ENCODE data around the gene MBD3L2B. TPM values are rescaled to one million over a fixed set of nuclear protein-coding genes. Genes with fewer than 3 reads are reported as not detected.

Gene MBD3L2B
- not detected in 2 replicates for total RNA-seq

DNA sequence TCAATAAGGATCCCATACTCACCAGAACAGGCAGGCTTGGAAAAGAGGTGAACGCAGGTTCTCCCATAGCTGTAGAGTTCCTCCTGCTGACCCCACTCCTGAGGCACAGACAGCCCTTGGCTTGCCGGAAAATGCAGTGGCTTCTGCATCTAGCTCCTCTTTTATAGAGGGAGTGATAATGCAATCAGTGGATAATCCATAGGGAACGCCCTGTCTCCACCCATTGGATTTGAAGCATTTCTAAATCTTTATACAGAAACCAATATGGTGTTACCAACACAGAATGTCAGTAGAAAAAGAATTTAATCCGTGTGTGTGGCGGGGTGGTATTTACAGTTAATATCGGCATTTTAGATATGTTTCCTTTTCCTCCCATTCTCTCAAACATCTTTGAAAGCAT, at the start of gene MBD3L2B:
Gene MBD3L2B, minus strand, starts transcription at position 101 of the 400 bp plus-strand sequence. Its CDS starts 34 bp downstream, at position 67.

DNA sequence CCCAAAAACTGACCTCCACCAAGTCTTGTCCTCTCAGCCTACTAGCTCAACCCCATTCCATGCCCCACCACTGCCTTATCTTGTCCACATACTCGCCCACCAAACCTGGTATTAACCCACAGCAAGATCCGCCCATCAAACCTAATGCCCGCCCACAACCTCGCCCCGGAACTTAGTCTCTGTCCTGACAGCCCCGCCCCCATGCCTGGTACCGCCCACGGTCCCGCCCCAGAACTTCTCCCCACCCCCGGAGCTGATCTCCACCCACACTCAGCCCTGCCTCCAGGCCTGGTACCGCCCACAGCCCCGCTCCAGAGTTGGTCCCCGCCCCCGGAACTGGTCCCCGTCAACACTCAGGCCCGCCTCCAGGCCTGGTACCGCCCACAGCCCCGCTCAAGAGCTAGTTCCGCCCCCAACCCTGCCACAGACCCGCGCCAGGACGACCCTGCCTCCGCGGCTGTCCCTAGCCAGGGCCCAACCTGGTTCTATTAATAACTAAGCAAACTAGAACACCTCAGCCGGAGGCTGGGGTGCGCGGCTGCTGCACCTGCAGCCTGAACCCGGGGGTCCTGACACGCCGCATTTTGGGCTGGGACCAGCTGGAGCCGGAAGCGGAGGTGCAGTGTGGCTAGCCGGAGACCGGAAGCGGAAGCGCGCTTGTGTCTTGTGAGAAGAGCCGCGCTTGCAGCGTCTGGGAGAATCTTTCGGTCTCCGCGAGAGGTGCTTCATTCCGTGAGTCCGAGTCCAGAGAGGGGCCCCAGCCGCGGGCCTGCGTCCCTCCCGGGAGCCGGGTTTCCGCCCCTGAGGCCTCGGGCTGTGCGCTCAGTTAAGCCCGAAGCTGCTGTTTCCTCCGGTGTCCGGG, 48.0 kb upstream of the MBD3L2B start, which contains the start of gene ZNF557:
Gene ZNF557, plus strand, starts transcription at position 662 of the 862 bp plus-strand sequence. CDS start 5,372 bp downstream, outside the sequence.

GRCh38 chr19:7058576-7058975, 37.3 kb upstream of the MBD3L2B start, which contains the start of gene MBD3L3:
Gene MBD3L3, minus strand, starts transcription at chr19:7058676. Its CDS starts 71 bp downstream, at chr19:7058605.

DNA sequence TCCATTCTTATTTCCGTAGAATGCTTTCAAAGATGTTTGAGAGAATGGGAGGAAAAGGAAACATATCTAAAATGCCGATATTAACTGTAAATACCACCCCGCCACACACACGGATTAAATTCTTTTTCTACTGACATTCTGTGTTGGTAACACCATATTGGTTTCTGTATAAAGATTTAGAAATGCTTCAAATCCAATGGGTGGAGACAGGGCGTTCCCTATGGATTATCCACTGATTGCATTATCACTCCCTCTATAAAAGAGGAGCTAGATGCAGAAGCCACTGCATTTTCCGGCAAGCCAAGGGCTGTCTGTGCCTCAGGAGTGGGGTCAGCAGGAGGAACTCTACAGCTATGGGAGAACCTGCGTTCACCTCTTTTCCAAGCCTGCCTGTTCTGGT, 27.8 kb upstream of the MBD3L2B start, which contains the start of gene MBD3L2:
Gene MBD3L2, plus strand, starts transcription at position 301 of the 400 bp plus-strand sequence. Its CDS starts 53 bp downstream, at position 354.

GRCh38 chr19:7040079-7040478, 18.8 kb upstream of the MBD3L2B start, which contains the start of gene MBD3L4:
Gene MBD3L4, minus strand, starts transcription at chr19:7040179. Its CDS starts 35 bp downstream, at chr19:7040144.

DNA sequence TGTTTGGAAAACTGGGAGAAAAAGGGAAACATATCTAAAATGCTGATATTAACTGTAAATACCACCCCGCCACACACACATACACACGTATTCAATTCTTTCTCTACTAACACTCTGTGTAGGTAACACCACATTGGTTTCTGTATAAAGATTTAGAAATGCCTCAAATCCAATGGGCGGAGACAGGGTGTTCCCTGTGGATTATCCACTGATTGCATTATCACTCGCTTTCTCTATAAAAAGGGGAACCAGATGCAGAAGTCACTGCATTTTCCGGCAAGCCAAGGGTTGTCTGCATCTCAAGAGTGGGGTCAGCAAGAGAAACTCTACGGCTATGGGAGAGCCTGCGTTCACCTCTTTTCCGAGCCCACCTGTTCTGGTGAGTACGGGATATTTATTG, 9.0 kb upstream of the MBD3L2B start, which contains the start of gene MBD3L5:
Gene MBD3L5, plus strand, starts transcription at position 301 of the 400 bp plus-strand sequence. Its CDS starts 34 bp downstream, at position 335.

Other genes starting within 250 kb of the MBD3L2B start
- not detected in 2 replicates for gene VAV1, start 248.7 kb downstream of the MBD3L2B start, total RNA-seq
- gene ADGRE1, start 133.9 kb downstream of the MBD3L2B start, total RNA-seq = not detected in 2 replicates
- gene MBD3L5, start 9.1 kb upstream of the MBD3L2B start, total RNA-seq = not detected in 2 replicates
- gene MBD3L4, start 18.7 kb upstream of the MBD3L2B start, total RNA-seq = not detected in 2 replicates
- not detected in 2 replicates for gene MBD3L2, start 27.9 kb upstream of the MBD3L2B start, total RNA-seq
- not detected in 2 replicates for gene MBD3L3, start 37.2 kb upstream of the MBD3L2B start, total RNA-seq
- 9.6 and 16.6 TPM in 2 replicates for gene ZNF557, start 48.3 kb upstream of the MBD3L2B start, total RNA-seq

All from subcutaneous preadipocyte (primary cell).